ENCODE results near the gene IL19. TPM values are rescaled to one million over a fixed set of nuclear protein-coding genes. Genes with fewer than 3 reads are reported as not detected.

The IL19 gene
- total and polyA plus RNA-seq, 9 of the 15 experiments (the other 6 are each of a cell fraction or from before 2014, with no cell fraction given) = not detected

DNA sequence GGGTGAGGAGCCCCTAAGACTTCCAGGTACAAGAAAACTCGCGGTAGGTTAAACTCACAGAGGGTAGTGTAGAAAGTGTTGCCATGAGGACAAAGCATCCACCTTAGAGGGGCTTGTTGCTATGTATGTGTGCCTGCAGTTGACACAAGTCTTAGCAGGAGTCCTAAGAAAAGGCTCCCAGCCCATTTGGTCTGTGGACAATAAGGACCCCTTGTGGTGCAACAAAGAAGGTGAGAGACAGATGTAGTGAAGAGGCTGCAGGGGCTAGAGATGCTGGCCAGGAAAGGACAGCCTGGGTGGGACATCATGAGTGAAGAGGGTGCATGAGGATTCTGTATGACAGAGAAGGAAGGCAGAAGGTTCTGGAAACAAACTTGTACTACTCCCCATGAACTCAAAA lies 38.0 kb downstream of the IL19 start:
- H3K4me1 ChIP-seq (replicated peaks in 1 of 2; ENCODE audit: control insufficient read depth in 2 of 2, insufficient read depth in 2 of 2, low read length in 2 of 2) = no peaks in the 10 kb centered on the region
- ChIA-PET CTCF (ENCODE audit: low intra/inter-chr PET ratio) (interaction anchor here (0.6 to 1.6 kb wide), 9 partner anchors 70 to 264 kb away, joined by 3 to 7 read pairs (median 5); no protein-coding TSS in a partner anchor), POLR2A (no interaction called here)
- in situ Hi-C loops (cut with MboI) = no loop called here
- FAIRE-seq (peak; percentile 89), DNase-seq (ENCODE audit: extremely low read depth in 1 of 4, low spot score in 3 of 4) (peak; percentile 30 to 71 (median 48)), ATAC-seq (peak; percentile 97)
- H3K4me3 ChIP-seq = no peak overlapping the region
- H3K27me3 ChIP-seq (ENCODE audit: control insufficient read depth in 2 of 2, insufficient read depth in 2 of 2, low read length in 2 of 2) = peaks cover 5 to 13% of the 10 kb centered on the region in 2 experiments; a peak in 3 of 5 replicates
- H3K9me1 ChIP-seq (ENCODE audit: control insufficient read depth, insufficient read depth, low read length) = no peaks in the 10 kb centered on the region
- H2AFZ ChIP-seq (ENCODE audit: low read depth, low read length) = no peak overlapping the region
- H3K4me2 ChIP-seq (ENCODE audit: insufficient read depth, low read length) = no peak overlapping the region
- no TSS peak for BruUV-seq (replicated peaks)
- WGBS (ENCODE audit: insufficient coverage, low coverage, missing lambda C conversion rate) = 0% methylated on average over 2 of the region's 2 CpGs
- no peaks in the 10 kb centered on the region for H3K36me3 ChIP-seq (ENCODE audit: control insufficient read depth, insufficient read depth, low read length)
- H3K27ac ChIP-seq (ENCODE audit: extremely low read depth, low read depth, low read length) = no peak overlapping the region
- H3K79me2 ChIP-seq (ENCODE audit: control insufficient read depth, insufficient read depth, low read length) = no peaks in the 10 kb centered on the region
- no peaks in the 10 kb centered on the region for H4K20me1 ChIP-seq (replicated peaks; ENCODE audit: control insufficient read depth, insufficient read depth, low read length)
- intact Hi-C loops (cut with micrococcal nuclease) = loop anchor here (1.0 to 10.0 kb wide), 7 partner anchors 69 to 314 kb away; no protein-coding TSS in a partner anchor
- H3K9me3 ChIP-seq (replicated peaks; ENCODE audit: control insufficient read depth, insufficient read depth, low read depth, low read length) = peaks cover 8% of the 10 kb centered on the region; the same call in 1 of the 2 replicates
- H3K9ac ChIP-seq (ENCODE audit: insufficient read depth in 1 of 2, low read depth in 2 of 2, low read length in 2 of 2) = no peak overlapping the region
- peak in 1 of 2 experiments; percentile 30; a peak in 1 of 4 replicates for TF ChIP-seq RCOR1 (IDR thresholded peaks at IDR 0.05; ENCODE audit: borderline replicate concordance in 1 of 2, low read depth in 2 of 2, low read length in 2 of 2)
- 0 out of 2 replicates have a peak, but pooled peaks have one; percentile 12 for TF ChIP-seq RB1 (IDR thresholded peaks at IDR 0.05; ENCODE audit: low read depth)
- TF ChIP-seq FOXJ3 (CRISPR knock-in tag; IDR thresholded peaks at IDR 0.05) = 0 out of 2 replicates have a peak, but pooled peaks have one; percentile 28
- TF ChIP-seq CAMTA2 (CRISPR knock-in tag; conservative IDR thresholded peaks at IDR 0.05) = no peak
- TF ChIP-seq SETDB1 (IDR thresholded peaks at IDR 0.05; ENCODE audit: low read length) = no peak
- TF ChIP-seq ARID2 (IDR thresholded peaks at IDR 0.05) = peak; percentile 54; the same call in 1 of the 2 replicates
- TF ChIP-seq, protein P1, sequence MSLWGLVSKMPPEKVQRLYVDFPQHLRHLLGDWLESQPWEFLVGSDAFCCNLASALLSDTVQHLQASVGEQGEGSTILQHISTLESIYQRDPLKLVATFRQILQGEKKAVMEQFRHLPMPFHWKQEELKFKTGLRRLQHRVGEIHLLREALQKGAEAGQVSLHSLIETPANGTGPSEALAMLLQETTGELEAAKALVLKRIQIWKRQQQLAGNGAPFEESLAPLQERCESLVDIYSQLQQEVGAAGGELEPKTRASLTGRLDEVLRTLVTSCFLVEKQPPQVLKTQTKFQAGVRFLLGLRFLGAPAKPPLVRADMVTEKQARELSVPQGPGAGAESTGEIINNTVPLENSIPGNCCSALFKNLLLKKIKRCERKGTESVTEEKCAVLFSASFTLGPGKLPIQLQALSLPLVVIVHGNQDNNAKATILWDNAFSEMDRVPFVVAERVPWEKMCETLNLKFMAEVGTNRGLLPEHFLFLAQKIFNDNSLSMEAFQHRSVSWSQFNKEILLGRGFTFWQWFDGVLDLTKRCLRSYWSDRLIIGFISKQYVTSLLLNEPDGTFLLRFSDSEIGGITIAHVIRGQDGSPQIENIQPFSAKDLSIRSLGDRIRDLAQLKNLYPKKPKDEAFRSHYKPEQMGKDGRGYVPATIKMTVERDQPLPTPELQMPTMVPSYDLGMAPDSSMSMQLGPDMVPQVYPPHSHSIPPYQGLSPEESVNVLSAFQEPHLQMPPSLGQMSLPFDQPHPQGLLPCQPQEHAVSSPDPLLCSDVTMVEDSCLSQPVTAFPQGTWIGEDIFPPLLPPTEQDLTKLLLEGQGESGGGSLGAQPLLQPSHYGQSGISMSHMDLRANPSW (CRISPR knock-in tag; IDR thresholded peaks at IDR 0.05) = no peak
- TF ChIP-seq, protein P2, sequence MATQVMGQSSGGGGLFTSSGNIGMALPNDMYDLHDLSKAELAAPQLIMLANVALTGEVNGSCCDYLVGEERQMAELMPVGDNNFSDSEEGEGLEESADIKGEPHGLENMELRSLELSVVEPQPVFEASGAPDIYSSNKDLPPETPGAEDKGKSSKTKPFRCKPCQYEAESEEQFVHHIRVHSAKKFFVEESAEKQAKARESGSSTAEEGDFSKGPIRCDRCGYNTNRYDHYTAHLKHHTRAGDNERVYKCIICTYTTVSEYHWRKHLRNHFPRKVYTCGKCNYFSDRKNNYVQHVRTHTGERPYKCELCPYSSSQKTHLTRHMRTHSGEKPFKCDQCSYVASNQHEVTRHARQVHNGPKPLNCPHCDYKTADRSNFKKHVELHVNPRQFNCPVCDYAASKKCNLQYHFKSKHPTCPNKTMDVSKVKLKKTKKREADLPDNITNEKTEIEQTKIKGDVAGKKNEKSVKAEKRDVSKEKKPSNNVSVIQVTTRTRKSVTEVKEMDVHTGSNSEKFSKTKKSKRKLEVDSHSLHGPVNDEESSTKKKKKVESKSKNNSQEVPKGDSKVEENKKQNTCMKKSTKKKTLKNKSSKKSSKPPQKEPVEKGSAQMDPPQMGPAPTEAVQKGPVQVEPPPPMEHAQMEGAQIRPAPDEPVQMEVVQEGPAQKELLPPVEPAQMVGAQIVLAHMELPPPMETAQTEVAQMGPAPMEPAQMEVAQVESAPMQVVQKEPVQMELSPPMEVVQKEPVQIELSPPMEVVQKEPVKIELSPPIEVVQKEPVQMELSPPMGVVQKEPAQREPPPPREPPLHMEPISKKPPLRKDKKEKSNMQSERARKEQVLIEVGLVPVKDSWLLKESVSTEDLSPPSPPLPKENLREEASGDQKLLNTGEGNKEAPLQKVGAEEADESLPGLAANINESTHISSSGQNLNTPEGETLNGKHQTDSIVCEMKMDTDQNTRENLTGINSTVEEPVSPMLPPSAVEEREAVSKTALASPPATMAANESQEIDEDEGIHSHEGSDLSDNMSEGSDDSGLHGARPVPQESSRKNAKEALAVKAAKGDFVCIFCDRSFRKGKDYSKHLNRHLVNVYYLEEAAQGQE (IDR thresholded peaks at IDR 0.05; ENCODE audit: borderline replicate concordance) = peak; percentile 84
- TF ChIP-seq, protein P2 (CRISPR knock-in tag; IDR thresholded peaks at IDR 0.05; ENCODE audit: low read depth) = no peak
- TF ChIP-seq ID3 (CRISPR knock-in tag; IDR thresholded peaks at IDR 0.05) = no peak
- TF ChIP-seq ID3 (tag; IDR thresholded peaks at IDR 0.05) = no peak
- TF ChIP-seq SMC3 (conservative IDR thresholded peaks at IDR 0.05; ENCODE audit: insufficient read depth, low read depth, low read length) = peak; percentile 75

Data from K562 (cell line).